Measurements from ENCODE around the gene KLHL22.

GRCh38 chr22:20465759-20466077 lies 29.9 kb downstream of the KLHL22 start:
- TF ChIP-seq CTCF (conservative IDR thresholded peaks at IDR 0.05; ENCODE audit: low read depth, low read length) = no peak
- no peak for TF ChIP-seq EZH2phosphoT487 (IDR thresholded peaks at IDR 0.05; ENCODE audit: borderline replicate concordance, low read length)
- no peak for TF ChIP-seq EZH2 (IDR thresholded peaks at IDR 0.05; ENCODE audit: low read length, unreplicated experiment)

Measured in PC-3 (cell line).